GM19025 (cell line): ENCODE results near the gene CLSTN2.

Source experiments
- ATAC-seq: cut with Tn5 transposase; IDR thresholded peaks from one replicate; pipeline ENCODE4 v1.9.1; 2021; ENCODE audit warnings: mild to moderate bottlenecking, low read depth, moderate library complexity; ENCODE audit not compliant: unreplicated experiment

CLSTN2 gene

GRCh38 chr3:140265302-140265701 lies 330.3 kb downstream of the CLSTN2 start:
- ATAC-seq, result no peak

- ATAC-seq, result no peak
Observed at GRCh38 chr3:140268103-140268502, 333.1 kb downstream of the CLSTN2 start.

GRCh38 chr3:140268610-140269009 lies 333.6 kb downstream of the CLSTN2 start:
- ATAC-seq, result no peak

- no peak for ATAC-seq
Observed at GRCh38 chr3:140270329-140270728, 335.3 kb downstream of the CLSTN2 start.

GRCh38 chr3:140273542-140274195 lies 338.7 kb downstream of the CLSTN2 start:
- ATAC-seq, result no peak

DNA sequence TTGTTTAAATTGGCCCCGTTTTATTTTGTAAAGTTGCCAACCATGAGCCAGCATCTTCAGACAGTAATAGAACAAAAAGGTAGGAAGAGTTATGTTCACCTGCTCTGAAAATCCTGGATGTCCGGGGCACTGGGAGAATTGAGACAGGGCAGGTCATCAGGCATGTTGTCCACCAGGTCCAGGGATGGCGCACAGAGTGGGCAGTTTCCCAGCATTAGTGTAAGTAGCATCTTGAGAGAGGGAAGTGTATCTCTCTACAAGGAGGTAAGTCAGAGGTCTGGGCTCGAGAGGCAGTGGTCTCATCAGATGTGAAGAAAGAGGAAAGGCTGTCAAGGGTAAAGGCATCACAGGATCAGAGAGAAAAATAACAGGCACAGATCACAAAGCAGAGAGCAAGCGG lies 339.4 kb downstream of the CLSTN2 start:
- no peak for ATAC-seq

- ATAC-seq, result no peak
Observed at GRCh38 chr3:140276703-140277102, 341.7 kb downstream of the CLSTN2 start.

GRCh38 chr3:140277886-140278285 lies 342.9 kb downstream of the CLSTN2 start:
- ATAC-seq, result no peak

- ATAC-seq, result no peak
Observed at GRCh38 chr3:140284372-140284771, 349.4 kb downstream of the CLSTN2 start.

- no peak for ATAC-seq
Observed at GRCh38 chr3:140285380-140285779, 350.4 kb downstream of the CLSTN2 start.

DNA sequence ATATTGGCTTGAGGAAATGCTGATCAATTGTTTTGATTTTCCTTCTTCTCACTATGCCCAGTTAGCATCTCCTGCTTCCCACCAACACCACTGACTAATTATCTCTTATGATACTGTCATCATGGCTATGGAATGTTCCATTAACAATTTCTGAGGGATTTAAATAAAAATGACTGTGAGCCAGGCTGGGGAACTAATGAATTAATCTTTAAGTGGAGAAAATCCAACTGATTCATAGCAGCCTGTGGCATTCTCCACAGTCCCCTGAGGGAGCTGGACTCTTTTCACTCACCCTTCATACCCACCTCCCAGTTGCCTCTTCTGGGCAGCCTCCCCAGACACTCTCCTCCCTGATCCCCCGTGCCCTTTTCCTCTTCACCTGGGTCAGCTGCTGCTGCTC lies 353.6 kb downstream of the CLSTN2 start:
- no peak for ATAC-seq

DNA sequence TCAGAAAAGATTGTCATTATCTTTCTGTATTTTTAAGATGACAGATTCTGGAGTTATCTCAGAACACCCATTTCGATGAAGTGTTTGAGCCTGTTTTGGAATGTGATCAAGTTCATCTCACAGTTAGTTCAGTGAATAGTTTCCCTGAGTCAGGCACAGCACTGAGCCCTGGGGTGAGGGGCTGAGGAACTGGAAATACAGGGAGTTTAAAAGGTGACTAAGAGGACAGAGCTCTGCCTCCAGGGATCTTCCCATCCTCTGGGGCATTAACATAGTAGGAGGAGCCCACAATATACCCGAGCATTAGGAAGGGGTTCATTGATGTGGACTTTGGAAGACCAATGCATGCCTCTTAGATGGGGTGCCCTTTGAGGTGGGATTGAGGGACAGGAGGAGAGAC lies 355.1 kb downstream of the CLSTN2 start:
- no peak for ATAC-seq

DNA sequence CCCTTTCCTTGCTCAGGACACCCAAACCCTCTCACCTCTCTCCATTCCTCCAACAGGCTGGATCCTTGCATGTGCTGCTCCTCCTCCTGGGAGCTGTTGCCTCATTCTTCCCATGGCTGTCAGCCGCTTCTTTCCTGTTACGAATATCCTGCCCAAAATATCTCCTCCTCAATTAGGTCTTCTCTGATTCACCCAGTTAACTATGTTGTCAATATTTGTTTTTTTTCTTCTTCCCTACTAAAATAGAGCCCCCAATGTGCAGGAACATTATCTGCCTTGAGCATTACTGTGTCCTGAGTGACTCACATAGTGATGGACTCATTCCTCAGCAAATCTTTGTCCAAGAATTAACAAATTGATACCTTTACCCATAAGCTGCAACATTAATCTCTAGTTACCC lies 357.2 kb downstream of the CLSTN2 start:
- ATAC-seq, result no peak

- no peak for ATAC-seq
Observed at GRCh38 chr3:140292684-140293083, 357.7 kb downstream of the CLSTN2 start.

GRCh38 chr3:140294058-140294457 lies 359.1 kb downstream of the CLSTN2 start:
- ATAC-seq, result no peak

GRCh38 chr3:140296796-140297352 lies 361.9 kb downstream of the CLSTN2 start:
- no peak for ATAC-seq

DNA sequence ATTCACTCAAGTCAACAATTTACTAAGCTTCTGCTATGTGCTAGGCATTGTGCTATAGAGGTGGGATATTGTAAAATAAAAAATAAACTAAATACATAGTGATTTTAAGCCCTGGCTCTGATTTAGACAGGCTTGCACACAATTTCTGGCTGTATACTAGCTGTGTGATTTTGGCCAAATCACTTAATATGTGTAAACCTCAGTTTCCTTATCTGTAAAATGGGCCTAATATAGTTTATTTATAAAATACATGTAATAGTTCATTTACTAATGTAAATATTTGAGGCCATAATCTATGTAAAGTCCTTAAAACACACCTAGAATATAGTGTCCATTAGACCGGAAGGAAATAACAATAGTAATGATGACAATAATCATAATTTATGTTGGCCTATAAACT lies 363.1 kb downstream of the CLSTN2 start:
- ATAC-seq, result no peak

DNA sequence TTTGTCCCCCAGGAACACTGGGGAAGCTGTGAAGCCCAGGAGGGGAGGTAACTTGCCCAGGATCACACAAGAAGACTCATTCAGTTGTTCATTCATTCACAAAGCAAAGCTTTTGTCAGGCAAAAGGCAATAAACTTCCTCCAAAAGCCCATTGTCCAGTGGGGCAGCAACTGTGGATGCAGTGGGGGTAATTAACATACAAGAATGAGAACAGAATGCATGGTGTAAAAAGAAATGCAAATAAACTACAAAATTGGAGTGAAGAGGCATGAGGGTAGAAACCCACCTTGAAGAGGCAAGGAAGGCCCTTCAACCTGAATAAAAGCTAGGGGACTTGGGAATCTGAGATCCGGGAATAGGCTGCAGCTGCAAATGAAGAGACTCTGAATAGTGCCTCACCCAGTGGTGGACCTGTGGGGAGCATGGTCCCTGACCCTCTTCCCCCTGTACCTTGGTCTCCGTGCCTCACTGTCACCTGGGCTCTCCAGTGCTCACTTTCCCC lies 363.6 kb downstream of the CLSTN2 start:
- ATAC-seq, result no peak

- ATAC-seq, result no peak
Observed at GRCh38 chr3:140303875-140304274, 368.9 kb downstream of the CLSTN2 start.

DNA sequence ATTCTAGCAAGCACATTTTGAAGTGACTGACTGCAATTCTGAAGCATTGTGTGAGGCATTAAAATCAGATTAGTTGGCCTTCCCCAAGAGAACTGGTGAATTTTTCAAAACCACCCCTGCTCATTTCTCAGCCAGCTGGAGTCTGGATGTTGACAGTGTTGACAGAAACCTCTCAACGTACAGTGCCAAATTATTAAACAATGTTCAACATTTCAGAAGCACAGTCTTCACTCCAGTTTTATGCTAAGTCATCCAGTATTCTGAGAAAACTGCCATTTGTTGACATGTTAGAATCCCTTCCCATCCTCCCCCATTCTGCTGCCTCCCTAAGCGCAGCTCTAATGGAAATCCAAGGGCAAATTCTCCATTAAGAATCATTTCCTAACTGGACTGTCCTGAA lies 373.6 kb downstream of the CLSTN2 start:
- no peak for ATAC-seq

- ATAC-seq, result no peak
Observed at GRCh38 chr3:140311428-140311827, 376.4 kb downstream of the CLSTN2 start.

GRCh38 chr3:140315955-140316354 lies 381.0 kb downstream of the CLSTN2 start:
- ATAC-seq, result no peak
